Neuronal stem cell (in vitro differentiated cells): Measurements from ENCODE around the gene TMEM263.

ENCODE experiments used
- DNase-seq: peaks from one replicate; pipeline ENCODE4 v3.0.0-alpha.2; 2013; ENCODE audit warnings: low spot score
- H2AFZ ChIP-seq: one replicate; pipeline ENCODE4 v1.6.1; 2013; ENCODE audit warnings: mild to moderate bottlenecking, low read length, inconsistent platforms
- H2AK5ac ChIP-seq: 2 replicates; pipeline ENCODE4 v1.6.1; 2013; ENCODE audit warnings: low read depth, mild to moderate bottlenecking, inconsistent platforms, low read length, moderate library complexity, mixed read lengths
- H2BK120ac ChIP-seq: 2 replicates; pipeline ENCODE4 v1.6.1; 2013; ENCODE audit warnings: low read depth, mild to moderate bottlenecking, inconsistent platforms, low read length, moderate library complexity, mixed read lengths
- H2BK12ac ChIP-seq: one replicate; pipeline ENCODE4 v1.6.1; 2013; ENCODE audit warnings: low read length, inconsistent platforms
- H2BK15ac ChIP-seq: 2 replicates; pipeline ENCODE4 v1.6.1; 2013; ENCODE audit warnings: mild to moderate bottlenecking, low read length, inconsistent platforms, mixed read lengths
- H2BK5ac ChIP-seq: one replicate; pipeline ENCODE4 v1.6.1; 2013; ENCODE audit warnings: inconsistent platforms, mild to moderate bottlenecking, low read length, moderate library complexity
- H3K14ac ChIP-seq: one replicate; pipeline ENCODE4 v1.6.1; 2013; ENCODE audit warnings: low read length, inconsistent platforms
- H3K18ac ChIP-seq: 2 replicates; pipeline ENCODE4 v1.6.1; 2013; ENCODE audit warnings: low read length, inconsistent platforms
- H3K23ac ChIP-seq: 2 replicates; pipeline ENCODE4 v1.6.1; 2013; ENCODE audit warnings: low read depth, mild to moderate bottlenecking, mixed read lengths, low read length, inconsistent platforms; ENCODE audit not compliant: poor library complexity
- H3K27ac ChIP-seq: replicated peaks from 3 replicates; pipeline ENCODE4 v1.5.1; 2013; ENCODE audit warnings: low read length, inconsistent platforms
- H3K27me3 ChIP-seq, 3 experiments: 2 replicates each; pipeline ENCODE4 v1.6.1; 2013; ENCODE audit warnings: low read length in 3 of 3, mild to moderate bottlenecking in 2 of 3, inconsistent platforms in 1 of 3, low read depth in 1 of 3, mixed read lengths in 1 of 3, moderate library complexity in 1 of 3; ENCODE audit not compliant: control insufficient read depth in 3 of 3, insufficient read depth in 3 of 3
- H3K36me3 ChIP-seq, 2 donors: replicated peaks in 1 of 2; 2 replicates each; pipeline ENCODE4 v1.6.1; 2013; ENCODE audit warnings: low read length in 2 of 2; ENCODE audit not compliant: control insufficient read depth in 2 of 2, insufficient read depth in 2 of 2
- H3K4ac ChIP-seq: 2 replicates; pipeline ENCODE4 v1.6.1; 2013; ENCODE audit warnings: inconsistent platforms, mild to moderate bottlenecking, low read length, moderate library complexity
- H3K4me1 ChIP-seq, 2 donors: 1 replicate in 1 of 2; 2 replicates in 1 of 2; pipeline ENCODE4 v1.6.1; 2013; ENCODE audit warnings: low read length in 2 of 2, low read depth in 1 of 2; ENCODE audit not compliant: control insufficient read depth in 2 of 2, insufficient read depth in 1 of 2
- H3K4me2 ChIP-seq: one replicate; pipeline ENCODE4 v1.6.1; 2013; ENCODE audit warnings: mild to moderate bottlenecking, low read length, inconsistent platforms; ENCODE audit not compliant: insufficient read depth, poor library complexity, severe bottlenecking
- H3K4me3 ChIP-seq, 2 donors: 2 replicates each; pipeline ENCODE4 v1.5.1; 2013; ENCODE audit warnings: low read length in 2 of 2, mild to moderate bottlenecking in 2 of 2, inconsistent platforms in 1 of 2, moderate library complexity in 1 of 2
- H3K79me1 ChIP-seq: one replicate; pipeline ENCODE4 v1.6.1; 2013; ENCODE audit warnings: low read depth, mild to moderate bottlenecking, inconsistent platforms, low read length, moderate library complexity
- H3K9ac ChIP-seq: one replicate; pipeline ENCODE4 v1.6.1; 2013; ENCODE audit warnings: mild to moderate bottlenecking, low read depth, low read length, inconsistent platforms; ENCODE audit not compliant: poor library complexity
- H3K9me3 ChIP-seq, 2 donors: replicated peaks in 1 of 2; 2 replicates each; pipeline versions ENCODE3 to v1.6.1; 2013; ENCODE audit warnings: low read length in 2 of 2, mild to moderate bottlenecking in 2 of 2, inconsistent platforms in 1 of 2, low read depth in 1 of 2, mixed read lengths in 1 of 2, moderate library complexity in 1 of 2; ENCODE audit not compliant: control insufficient read depth in 2 of 2, insufficient read depth in 1 of 2
- H4K8ac ChIP-seq: one replicate; pipeline ENCODE4 v1.6.1; 2013; ENCODE audit warnings: low read depth, mild to moderate bottlenecking, inconsistent platforms, low read length, moderate library complexity
- H4K91ac ChIP-seq: one replicate; pipeline ENCODE4 v1.6.1; 2013; ENCODE audit warnings: low read length, low read depth, mild to moderate bottlenecking, inconsistent platforms; ENCODE audit not compliant: poor library complexity
- WGBS, 2 donors: extraction: QIAGEN DNeasy Blood & Tissue Kit; methylation state at CpG; one replicate each; pipeline ENCODE4 v1.1.7; 2013; ENCODE audit warnings: missing lambda C conversion rate in 2 of 2, mixed read lengths in 1 of 2; ENCODE audit not compliant: insufficient read length in 2 of 2, insufficient replicate concordance in 1 of 2; ENCODE audit errors: extremely low coverage in 2 of 2; 5-methylcytosine and 5-hydroxymethylcytosine counted together

The TMEM263 gene

DNA sequence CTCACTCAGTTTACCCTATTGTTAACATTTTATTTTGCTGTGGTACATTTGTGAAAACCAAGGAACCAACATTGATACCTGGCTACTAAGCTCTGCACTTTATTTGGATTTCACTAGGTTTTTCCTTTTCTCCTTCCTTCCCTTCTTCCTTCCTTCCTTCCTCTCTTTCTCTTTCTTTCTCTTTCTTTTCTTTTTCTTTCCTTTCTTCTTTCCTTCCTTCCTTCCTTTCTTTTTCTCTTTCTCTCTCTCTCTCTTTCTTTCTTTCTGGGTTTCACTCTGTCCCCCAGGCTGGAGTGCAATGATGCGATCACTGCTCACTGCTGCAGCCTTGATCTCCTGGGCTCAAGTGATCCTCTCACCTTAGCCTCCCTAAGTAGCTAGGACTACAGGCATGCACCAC lies 29.1 kb upstream of the TMEM263 start:
- H3K18ac ChIP-seq, result no peak overlapping the region
- H3K4ac ChIP-seq, result no peak overlapping the region
- no peak overlapping the region for H3K9ac ChIP-seq
- H3K79me1 ChIP-seq, result no peaks in the 10 kb centered on the region
- no peak overlapping the region for H4K91ac ChIP-seq
- no peak overlapping the region for H3K23ac ChIP-seq
- no peak overlapping the region for H3K27ac ChIP-seq
- DNase-seq, result no peak
- H3K4me3 ChIP-seq, result no peak overlapping the region
- no peak overlapping the region for H3K4me2 ChIP-seq
- H3K9me3 ChIP-seq, result peaks cover under 1 to 9% of the 10 kb centered on the region in 2 donors
- H2BK12ac ChIP-seq, result no peak overlapping the region
- H3K27me3 ChIP-seq, result no peaks in the 10 kb centered on the region
- H4K8ac ChIP-seq, result no peak overlapping the region
- no peak overlapping the region for H2BK120ac ChIP-seq
- H3K36me3 ChIP-seq, result peaks cover 0 to under 1% of the 10 kb centered on the region in 2 donors
- no peak overlapping the region for H2BK15ac ChIP-seq
- WGBS, 2 donors, result no CpG with 5 or more reads among the region's 1 CpG
- H2AFZ ChIP-seq, result no peak overlapping the region
- H2BK5ac ChIP-seq, result no peak overlapping the region
- no peak overlapping the region for H3K14ac ChIP-seq
- H3K4me1 ChIP-seq, result no peaks in the 10 kb centered on the region
- H2AK5ac ChIP-seq, result no peak overlapping the region

DNA sequence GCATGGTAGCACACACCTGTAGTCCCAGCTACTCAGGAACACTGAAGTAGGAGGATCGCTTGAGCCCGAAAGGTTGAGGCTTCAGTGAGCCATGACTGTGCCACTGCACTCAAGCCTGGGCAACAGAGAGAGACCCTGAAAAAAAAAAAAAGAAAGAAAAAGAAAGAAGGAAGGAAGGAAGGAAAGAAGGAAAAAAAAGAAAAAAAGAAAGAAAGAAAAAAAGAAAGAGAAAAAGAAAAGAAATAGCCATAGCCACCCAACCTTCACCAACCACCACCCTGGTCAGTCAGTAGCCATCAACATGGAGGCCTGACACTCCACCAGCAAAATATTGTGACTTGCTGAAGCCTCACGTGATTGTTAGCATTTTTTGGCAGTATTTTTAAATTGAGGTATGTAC lies 21.4 kb upstream of the TMEM263 start:
- H2BK120ac ChIP-seq, result no peak overlapping the region
- peaks cover 0 to 2% of the 10 kb centered on the region in 2 donors for H3K9me3 ChIP-seq
- no CpG with 5 or more reads among the region's 3 CpGs for WGBS, 2 donors
- no peak for DNase-seq
- H2AK5ac ChIP-seq, result no peak overlapping the region
- H2BK5ac ChIP-seq, result no peak overlapping the region
- H3K23ac ChIP-seq, result no peak overlapping the region
- no peak overlapping the region for H3K27ac ChIP-seq
- no peaks in the 10 kb centered on the region for H3K27me3 ChIP-seq
- H2BK12ac ChIP-seq, result no peak overlapping the region
- H2AFZ ChIP-seq, result no peak overlapping the region
- H3K4me2 ChIP-seq, result no peak overlapping the region
- no peak overlapping the region for H3K4me3 ChIP-seq
- H3K36me3 ChIP-seq, result peaks cover 0 to 2% of the 10 kb centered on the region in 2 donors
- H3K18ac ChIP-seq, result no peak overlapping the region
- H3K9ac ChIP-seq, result no peak overlapping the region
- no peaks in the 10 kb centered on the region for H3K4me1 ChIP-seq
- H3K79me1 ChIP-seq, result no peaks in the 10 kb centered on the region
- no peak overlapping the region for H2BK15ac ChIP-seq
- H3K14ac ChIP-seq, result no peak overlapping the region
- no peak overlapping the region for H3K4ac ChIP-seq
- H4K8ac ChIP-seq, result no peak overlapping the region
- no peak overlapping the region for H4K91ac ChIP-seq

GRCh38 chr12:106941481-106942156 lies 14.1 kb upstream of the TMEM263 start:
- DNase-seq, result no peak
- no peak overlapping the region for H2AK5ac ChIP-seq
- no peak overlapping the region for H2BK5ac ChIP-seq
- no peak overlapping the region for H3K27ac ChIP-seq
- no peak overlapping the region for H3K9ac ChIP-seq
- H3K4me1 ChIP-seq, result no peaks in the 10 kb centered on the region
- H3K4ac ChIP-seq, result no peak overlapping the region
- H3K18ac ChIP-seq, result no peak overlapping the region
- no peak overlapping the region for H2BK15ac ChIP-seq
- H2BK120ac ChIP-seq, result no peak overlapping the region
- H3K9me3 ChIP-seq, result peaks cover 2 to 18% of the 10 kb centered on the region in 2 donors
- H2AFZ ChIP-seq, result no peak overlapping the region
- H3K79me1 ChIP-seq, result peaks cover 1% of the 10 kb centered on the region
- H3K4me2 ChIP-seq, result no peak overlapping the region
- no peak overlapping the region for H3K4me3 ChIP-seq
- WGBS, 2 donors, result no CpG with 5 or more reads among the region's 6 CpGs
- no peak overlapping the region for H4K8ac ChIP-seq
- no peaks in the 10 kb centered on the region for H3K36me3 ChIP-seq
- no peak overlapping the region for H3K14ac ChIP-seq
- H3K23ac ChIP-seq, result no peak overlapping the region
- no peak overlapping the region for H2BK12ac ChIP-seq
- H4K91ac ChIP-seq, result no peak overlapping the region
- no peaks in the 10 kb centered on the region for H3K27me3 ChIP-seq

GRCh38 chr12:106942775-106943174 lies 12.9 kb upstream of the TMEM263 start:
- no peak overlapping the region for H4K91ac ChIP-seq
- no peaks in the 10 kb centered on the region for H3K27me3 ChIP-seq
- WGBS, 2 donors, result no CpG with 5 or more reads among the region's 2 CpGs
- H3K27ac ChIP-seq, result no peak overlapping the region
- H4K8ac ChIP-seq, result no peak overlapping the region
- H3K4ac ChIP-seq, result no peak overlapping the region
- no peak overlapping the region for H3K4me3 ChIP-seq
- H3K36me3 ChIP-seq, result no peaks in the 10 kb centered on the region
- H2BK5ac ChIP-seq, result no peak overlapping the region
- H2AFZ ChIP-seq, result no peak overlapping the region
- H3K18ac ChIP-seq, result no peak overlapping the region
- peaks cover 1% of the 10 kb centered on the region for H3K79me1 ChIP-seq
- H3K23ac ChIP-seq, result no peak overlapping the region
- no peak overlapping the region for H3K9ac ChIP-seq
- no peak overlapping the region for H2BK12ac ChIP-seq
- no peak for DNase-seq
- H2AK5ac ChIP-seq, result no peak overlapping the region
- no peak overlapping the region for H3K14ac ChIP-seq
- no peak overlapping the region for H2BK15ac ChIP-seq
- H3K9me3 ChIP-seq, result peaks cover 3 to 26% of the 10 kb centered on the region in 2 donors
- H3K4me1 ChIP-seq, result no peaks in the 10 kb centered on the region
- no peak overlapping the region for H2BK120ac ChIP-seq
- no peak overlapping the region for H3K4me2 ChIP-seq
